Caco-2 (cell line): ENCODE measurements around the gene NLK. TPM values are rescaled to one million over a fixed set of nuclear protein-coding genes. Genes with fewer than 3 reads are reported as not detected.

Source experiments
- BruUV-seq: library from RNA; stranded (reverse); fragments of 400-500 nt; replicated peaks from 2 replicates; lab custom pipeline; 2021; lab: Mats Ljungman, UMichigan
- CTCF ChIA-PET: fragments of 300-600 bp; sonication (Branson Sonifier 250); formaldehyde crosslinking; loops from one replicate; lab custom pipeline; 2022; ENCODE audit warnings: antibody characterized with exemption; lab: Charles Lee
- POLR2A ChIA-PET: fragments of 300-600 bp; sonication (Branson Sonifier 250); formaldehyde crosslinking; loops from one replicate; lab custom pipeline; 2022; ENCODE audit warnings: antibody characterized with exemption; lab: Charles Lee
- DNase-seq, 2 experiments: peaks; one replicate each; pipeline versions ENCODE4 v3.0.0 to v3.0.0-alpha.2; 2020 to 2022
- H3K27me3 ChIP-seq: replicated peaks from 2 replicates; pipeline ENCODE4 v1.6.0; 2011; ENCODE audit warnings: low read length; ENCODE audit not compliant: control insufficient read depth, insufficient read depth
- H3K36me3 ChIP-seq: 2 replicates; pipeline ENCODE4 v1.5.1; 2011; ENCODE audit warnings: low read length; ENCODE audit not compliant: control insufficient read depth, insufficient read depth
- H3K4me1 ChIP-seq: fragments of 250-450 bp; sonication (Bioruptor Pico); 2 replicates; pipeline ENCODE4 v1.5.1; 2020; ENCODE audit warnings: mild to moderate bottlenecking
- H3K4me3 ChIP-seq: 2 replicates; pipeline ENCODE4 v1.5.1; 2011; ENCODE audit warnings: low read depth, mild to moderate bottlenecking, control low read depth, low read length
- H3K9me3 ChIP-seq: fragments of 250-450 bp; sonication (Bioruptor Pico); 2 replicates; pipeline ENCODE4 v1.5.1; 2020; ENCODE audit warnings: mild to moderate bottlenecking, moderate library complexity
- H3K27ac Mint-ChIP-seq: one replicate; pipeline ENCODE4 v1.8.0; 2022; ENCODE audit warnings: mixed read lengths; ENCODE audit not compliant: unreplicated experiment
- H3K27me3 Mint-ChIP-seq: one replicate; pipeline ENCODE4 v1.8.0; 2022; ENCODE audit warnings: mixed read lengths; ENCODE audit not compliant: insufficient read depth, unreplicated experiment
- H3K36me3 Mint-ChIP-seq: one replicate; pipeline ENCODE4 v1.8.0; 2022; ENCODE audit warnings: mild to moderate bottlenecking, mixed read lengths; ENCODE audit not compliant: insufficient read depth, unreplicated experiment
- H3K4me1 Mint-ChIP-seq: one replicate; pipeline ENCODE4 v1.8.0; 2022; ENCODE audit warnings: low read depth, mixed read lengths; ENCODE audit not compliant: unreplicated experiment
- H3K4me3 Mint-ChIP-seq: one replicate; pipeline ENCODE4 v1.8.0; 2022; ENCODE audit warnings: mild to moderate bottlenecking, moderate library complexity, mixed read lengths; ENCODE audit not compliant: unreplicated experiment
- H3K9me3 Mint-ChIP-seq: one replicate; pipeline ENCODE4 v1.8.0; 2022; ENCODE audit warnings: mixed read lengths; ENCODE audit not compliant: unreplicated experiment
- CTCF ChIP-seq, 2 experiments: fragments of 200-600 bp in 1 of 2; IDR thresholded peaks; 1 replicate in 1 of 2; 2 replicates in 1 of 2; pipeline versions ENCODE4 v1.5.1 to v1.8.0; 2011 to 2022; ENCODE audit warnings: antibody characterized with exemption in 1 of 2, control low read depth in 1 of 2, inconsistent platforms in 1 of 2, low read depth in 1 of 2, low read length in 1 of 2, mild to moderate bottlenecking in 1 of 2, moderate library complexity in 1 of 2; ENCODE audit not compliant: insufficient read depth in 1 of 2, severe bottlenecking in 1 of 2, unreplicated experiment in 1 of 2
- intact Hi-C: fragments of 100-400 bp; cut with micrococcal nuclease; formaldehyde crosslinking; loops from one replicate; pipeline ENCODE4 v1.10.0; 2022; ENCODE audit not compliant: unreplicated experiment
- total RNA-seq: library from RNA; stranded (reverse); gene quantifications from 2 replicates; pipeline ENCODE4 v1.2.3, GENCODE V29; 2022

Gene NLK
- total RNA-seq, 1 experiment from 2014 or later: 87.3 TPM

DNA sequence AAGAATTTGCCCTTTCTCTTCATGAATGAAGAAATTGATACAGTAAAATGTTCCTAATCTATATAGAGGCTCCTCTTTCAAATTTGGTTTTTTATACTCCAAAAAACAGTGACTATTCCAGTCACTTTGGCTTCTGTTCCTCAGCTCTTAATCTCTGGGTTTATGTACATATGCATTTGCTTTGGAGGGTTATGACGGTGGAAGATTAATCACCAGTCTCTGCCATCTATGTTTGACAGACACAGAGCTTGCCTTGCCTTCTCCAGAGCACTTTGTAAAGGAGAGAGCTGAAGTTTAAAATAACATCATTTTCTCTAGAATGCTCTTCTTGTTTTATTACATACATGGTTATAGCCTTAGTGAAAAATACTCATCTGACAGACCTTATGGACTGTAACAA, 99.3 kb downstream of the NLK start:
- ChIA-PET CTCF (no interaction called here), POLR2A (no interaction called here)
- Mint-ChIP-seq H3K9me3 (no peaks in the 10 kb centered on the region), H3K27me3 (no peaks in the 10 kb centered on the region), H3K36me3 (peaks cover 22% of the 10 kb centered on the region), H3K27ac (no peak overlapping the region), H3K4me3 (no peak overlapping the region), H3K4me1 (no peaks in the 10 kb centered on the region)
- DNase-seq: no peak
- intact Hi-C loops: no loop called here
- H3K36me3 ChIP-seq: no peaks in the 10 kb centered on the region; the same call in 1 of the 2 replicates
- H3K4me3 ChIP-seq: no peak overlapping the region
- no peak for TF ChIP-seq CTCF (IDR thresholded peaks at IDR 0.05; ENCODE audit: insufficient read depth in 1 of 2, low read depth in 1 of 2, low read length in 1 of 2, severe bottlenecking in 1 of 2, unreplicated experiment in 1 of 2)
- H3K27me3 ChIP-seq: no peaks in the 10 kb centered on the region
- H3K4me1 ChIP-seq: no peaks in the 10 kb centered on the region
- no TSS peak for BruUV-seq
- no peaks in the 10 kb centered on the region for H3K9me3 ChIP-seq

GRCh38 chr17:28142305-28142704, 99.8 kb downstream of the NLK start:
- TF ChIP-seq CTCF (IDR thresholded peaks at IDR 0.05; ENCODE audit: insufficient read depth in 1 of 2, low read depth in 1 of 2, low read length in 1 of 2, severe bottlenecking in 1 of 2, unreplicated experiment in 1 of 2): no peak
- H3K36me3 ChIP-seq: no peaks in the 10 kb centered on the region; the same call in 1 of the 2 replicates
- intact Hi-C loops: no loop called here
- no TSS peak for BruUV-seq
- no peaks in the 10 kb centered on the region for H3K27me3 Mint-ChIP-seq
- no peaks in the 10 kb centered on the region for H3K9me3 ChIP-seq
- H3K4me3 Mint-ChIP-seq: no peak overlapping the region
- H3K27ac Mint-ChIP-seq: no peak overlapping the region
- no peaks in the 10 kb centered on the region for H3K4me1 Mint-ChIP-seq
- H3K4me1 ChIP-seq: no peaks in the 10 kb centered on the region
- no peak overlapping the region for H3K4me3 ChIP-seq
- no peak for DNase-seq
- ChIA-PET CTCF (no interaction called here), POLR2A (no interaction called here)
- no peaks in the 10 kb centered on the region for H3K27me3 ChIP-seq
- peaks cover 22% of the 10 kb centered on the region for H3K36me3 Mint-ChIP-seq
- no peaks in the 10 kb centered on the region for H3K9me3 Mint-ChIP-seq

DNA sequence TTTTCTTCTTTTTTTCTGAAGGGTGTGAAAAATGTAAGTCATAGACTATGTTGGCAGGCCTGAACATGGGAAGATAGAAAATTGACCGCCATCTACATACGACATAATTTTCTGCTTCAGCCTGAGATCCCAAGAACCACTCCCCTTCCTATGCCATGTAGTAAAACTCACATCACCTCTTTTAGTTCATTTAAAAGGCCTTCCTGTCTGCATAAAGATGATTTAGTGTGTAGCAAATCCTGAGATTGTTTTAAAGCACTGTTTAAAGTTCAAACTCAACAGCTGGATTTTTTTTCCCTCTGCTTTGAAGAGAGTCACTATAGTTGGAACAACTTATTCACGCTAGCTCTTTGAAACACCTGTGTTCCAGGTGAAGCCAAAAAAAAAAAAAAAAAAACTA, 101.5 kb downstream of the NLK start:
- no peak overlapping the region for H3K27ac Mint-ChIP-seq
- no peaks in the 10 kb centered on the region for H3K9me3 ChIP-seq

More for the DNA sequence above, 101.5 kb downstream of the NLK start:
- ChIA-PET CTCF (interaction anchor here (0.9 to 1.1 kb wide), 2 partner anchors 108 to 191 kb away, joined by 6 to 7 read pairs; partner anchors contain the start of genes IFT20 and TNFAIP1), POLR2A (interaction anchor here (0.5 to 0.6 kb wide), 2 partner anchors 11 to 66 kb away, joined by 3 to 4 read pairs; no protein-coding TSS in a partner anchor)
- Mint-ChIP-seq H3K4me1 (no peaks in the 10 kb centered on the region), H3K27me3 (no peaks in the 10 kb centered on the region), H3K9me3 (no peaks in the 10 kb centered on the region), H3K4me3 (no peak overlapping the region), H3K36me3 (peaks cover 22% of the 10 kb centered on the region)
- no peak for DNase-seq
- Histone ChIP-seq H3K36me3 (no peaks in the 10 kb centered on the region; the same call in 1 of the 2 replicates), H3K4me1 (no peaks in the 10 kb centered on the region), H3K27me3 (no peaks in the 10 kb centered on the region), H3K4me3 (no peak overlapping the region)
- intact Hi-C loops: no loop called here
- no peak for TF ChIP-seq CTCF (IDR thresholded peaks at IDR 0.05; ENCODE audit: insufficient read depth in 1 of 2, low read depth in 1 of 2, low read length in 1 of 2, severe bottlenecking in 1 of 2, unreplicated experiment in 1 of 2)
- BruUV-seq: no TSS peak
